ENCODE measurements around the gene AP1S1.
"Not testable (repeated sequence)": the region's sequence is repeated elsewhere in the genome, so short reads cannot be mapped to it uniquely, and the experiment has no call there.

Gene AP1S1

GRCh38 chr7:101172005-101172853, 18.0 kb downstream of the AP1S1 start:
- DNase-seq, result peak; percentile 80

- DNase-seq, result peak; percentile 37
Measured at GRCh38 chr7:101172854-101173751, 18.8 kb downstream of the AP1S1 start.

GRCh38 chr7:101173752-101174244, 19.5 kb downstream of the AP1S1 start:
- DNase-seq, result no peak

GRCh38 chr7:101174322-101174854, 20.1 kb downstream of the AP1S1 start:
- no peak for DNase-seq

DNA sequence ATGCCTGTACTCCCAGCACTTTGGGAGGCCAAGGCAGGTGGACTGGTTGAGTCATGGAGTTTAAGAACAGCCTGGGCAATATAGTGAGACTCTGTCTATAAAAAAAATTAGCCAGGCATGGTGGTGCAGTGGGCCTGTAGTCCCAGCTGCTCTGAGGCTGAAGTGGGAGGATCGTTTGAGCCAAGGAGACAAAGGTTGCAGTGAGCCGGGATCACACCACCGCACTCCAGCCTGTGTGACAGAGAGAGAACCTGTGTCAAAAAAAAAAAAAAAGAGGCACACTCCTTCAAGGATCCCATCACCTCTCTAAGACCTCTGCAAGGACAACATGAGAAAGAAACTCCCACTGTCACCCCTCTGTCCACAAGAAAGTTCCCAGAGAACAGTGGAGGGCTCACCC, 21.4 kb downstream of the AP1S1 start:
- DNase-seq, result no peak

- DNase-seq, result no peak
Measured at GRCh38 chr7:101177644-101178043, 23.4 kb downstream of the AP1S1 start.

GRCh38 chr7:101179117-101179516, 24.8 kb downstream of the AP1S1 start:
- peak; percentile 39 for DNase-seq

- DNase-seq, result no peak
Measured at GRCh38 chr7:101179713-101180112, 25.4 kb downstream of the AP1S1 start.

- DNase-seq, result no peak
Measured at GRCh38 chr7:101180130-101180755, 26.0 kb downstream of the AP1S1 start, which contains the start of gene NAT16. Gene NAT16, minus strand, starts transcription at chr7:101180293. Its CDS starts 5,486 bp downstream, at chr7:101174807.

- no peak for DNase-seq
Measured at GRCh38 chr7:101185258-101185839, 31.1 kb downstream of the AP1S1 start.

- DNase-seq, result no peak
Measured at GRCh38 chr7:101186194-101186593, 31.9 kb downstream of the AP1S1 start.

- DNase-seq, result no peak
Measured at GRCh38 chr7:101186844-101187428, 32.7 kb downstream of the AP1S1 start.

DNA sequence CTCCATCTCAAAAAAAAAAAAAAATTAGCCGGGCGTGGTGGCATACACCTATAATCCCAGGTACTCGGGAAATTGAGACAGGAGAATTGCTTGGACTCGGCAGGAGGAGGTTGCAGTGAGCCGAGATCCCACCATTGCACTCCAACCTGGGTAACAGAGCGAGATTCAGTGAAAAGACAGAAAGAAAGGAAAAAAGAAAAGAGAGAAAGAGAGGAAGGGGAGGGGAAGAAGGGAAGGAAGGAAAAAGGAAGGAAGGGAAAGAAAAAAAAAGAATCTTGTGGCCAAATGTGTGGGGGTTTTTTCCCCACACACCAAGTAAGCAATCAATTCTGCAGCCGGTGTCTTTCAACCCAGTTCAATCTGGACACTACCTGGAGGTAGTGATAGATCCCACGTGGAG, 34.8 kb downstream of the AP1S1 start:
- DNase-seq, result no peak

- no peak for DNase-seq
Measured at GRCh38 chr7:101195884-101196283, 41.6 kb downstream of the AP1S1 start.

DNA sequence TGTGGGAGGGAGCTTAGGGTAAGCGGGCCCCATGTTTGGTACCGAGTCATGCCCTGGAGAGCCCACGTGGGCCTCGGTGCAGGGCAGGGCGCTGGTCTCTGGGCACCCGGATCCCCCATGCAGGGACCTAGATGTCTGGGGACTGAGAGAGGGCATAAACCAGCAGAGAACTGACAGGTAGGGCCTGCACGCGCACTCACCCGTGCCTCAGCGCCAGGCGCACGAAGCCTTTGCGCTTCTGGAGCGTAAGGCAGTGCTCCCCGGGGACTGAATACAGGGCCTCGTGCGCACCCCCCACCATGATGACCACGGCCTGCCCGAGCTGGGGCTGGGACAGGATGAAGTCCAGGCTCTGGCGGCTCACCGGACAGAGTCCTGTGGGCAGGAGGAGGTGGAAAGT, 43.7 kb downstream of the AP1S1 start:
- DNase-seq, result no peak

- DNase-seq, result no peak
Measured at GRCh38 chr7:101198476-101198875, 44.2 kb downstream of the AP1S1 start.

- DNase-seq, result not testable (repeated sequence)
Measured at GRCh38 chr7:101199522-101199921, 45.2 kb downstream of the AP1S1 start.

DNA sequence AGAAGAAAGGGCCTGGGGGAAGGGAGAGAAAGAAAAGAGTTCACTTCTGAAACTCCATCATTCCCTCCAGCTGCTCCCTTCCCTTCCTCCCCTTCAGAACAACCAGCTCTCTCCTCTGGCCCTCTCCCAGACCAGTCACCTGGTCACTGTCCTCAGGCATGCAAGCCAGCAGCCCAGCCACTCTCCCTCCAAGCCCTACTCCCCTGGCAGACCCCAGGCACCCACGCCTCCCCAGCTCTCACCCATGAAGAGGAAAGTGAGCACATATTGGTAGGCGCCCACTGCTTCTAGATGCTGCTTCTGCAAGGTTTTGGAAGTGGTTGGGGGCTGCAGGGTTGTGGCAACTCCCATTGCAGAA, 46.2 kb downstream of the AP1S1 start:
- no peak for DNase-seq

DNA sequence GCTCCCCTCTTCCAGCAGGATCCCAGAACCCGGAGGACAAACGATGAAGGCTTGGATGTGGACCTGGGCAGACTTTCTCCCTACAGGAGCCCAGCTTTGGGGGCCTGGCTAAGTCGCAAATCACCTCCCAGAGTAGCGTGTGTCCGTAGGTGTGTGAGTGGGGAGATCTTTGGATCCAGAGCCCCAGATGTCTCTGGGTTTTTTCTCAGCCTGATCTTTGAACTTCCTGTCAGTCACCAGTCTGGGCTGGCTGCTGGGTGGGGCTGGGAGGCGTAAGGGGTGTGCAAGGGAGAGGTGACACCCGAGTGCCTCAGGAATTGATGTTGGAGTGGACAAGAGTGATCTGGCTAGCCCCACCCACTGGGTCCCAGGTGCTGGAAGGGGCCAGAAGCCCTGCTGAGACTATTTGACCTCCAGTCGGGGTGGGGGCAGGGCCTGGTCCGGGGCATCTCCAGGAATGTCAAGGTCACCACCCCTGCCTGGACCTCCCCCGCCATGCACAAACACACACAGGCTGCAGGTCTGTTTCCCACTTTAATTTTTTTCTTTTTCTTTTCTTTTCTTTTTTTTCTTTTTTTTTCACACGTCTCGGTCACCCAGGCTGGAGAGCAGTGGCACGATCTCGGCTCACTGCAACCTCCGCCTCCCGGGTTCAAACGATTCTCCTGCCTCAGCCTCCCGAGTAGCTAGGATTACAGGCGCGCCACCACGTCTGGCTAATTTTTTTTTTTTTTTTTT, 46.8 kb downstream of the AP1S1 start, which contains the start of gene MOGAT3:
MOGAT3 (minus strand) TSS at position 175 of the 738 bp plus-strand sequence. CDS start 182 bp downstream, outside the sequence.
- no peak for DNase-seq

DNA sequence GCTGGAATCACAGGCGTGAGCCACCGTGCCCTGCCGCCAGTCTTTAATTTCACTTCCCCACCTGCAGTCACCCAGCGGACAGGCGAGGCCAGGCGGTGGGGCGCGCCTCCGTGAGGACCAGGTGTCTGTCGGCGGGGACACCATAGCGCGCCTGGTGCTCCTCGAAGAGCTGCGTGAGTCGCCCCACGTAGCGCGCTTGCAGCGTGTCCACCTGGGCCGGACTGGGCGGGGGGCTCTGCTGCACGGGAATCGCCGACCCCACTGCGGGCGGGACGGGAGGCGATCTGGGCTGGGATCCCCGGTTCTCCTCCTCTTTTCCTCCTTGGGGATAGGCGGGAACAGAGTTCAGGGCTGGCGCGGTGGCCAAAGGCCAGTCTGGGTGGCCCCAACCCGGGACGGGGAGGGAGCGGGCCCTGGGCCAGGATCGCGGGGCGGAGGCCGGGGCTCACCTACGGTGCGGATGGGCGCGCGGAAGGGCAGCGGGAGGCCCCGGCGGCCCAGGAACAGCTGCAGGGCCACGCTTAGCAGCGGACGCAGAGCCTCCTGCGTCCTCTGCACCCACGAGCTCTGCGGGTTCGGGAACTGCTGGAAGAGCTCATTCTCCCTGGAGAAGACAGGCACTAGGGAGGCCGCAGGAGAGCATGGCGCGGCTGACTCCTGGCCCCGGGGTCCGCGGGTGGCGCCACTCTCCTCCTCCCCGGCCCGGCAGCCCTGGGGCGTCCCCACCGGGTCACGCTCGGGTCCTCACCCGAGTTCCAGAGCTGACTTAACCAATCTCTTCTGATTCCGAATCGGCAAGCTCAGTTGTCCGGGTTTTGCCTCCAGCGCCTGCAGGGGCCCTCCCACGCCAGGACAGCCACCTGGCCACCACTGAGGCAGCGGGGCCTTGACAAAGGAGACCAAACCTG, 47.7 kb downstream of the AP1S1 start:
- no peak for DNase-seq

Data from NCI-H2171 (cell line).